HG02973 (cell line): ENCODE measurements around the gene PDRG1.

Experiments
- ATAC-seq: cut with Tn5 transposase; IDR thresholded peaks from one replicate; pipeline ENCODE4 v1.9.1; 2021; ENCODE audit warnings: moderate library complexity; ENCODE audit not compliant: unreplicated experiment

Gene PDRG1

GRCh38 chr20:31967830-31968249, 16.0 kb upstream of the PDRG1 start, which contains the start of gene XKR7:
TSS of gene XKR7 (plus strand) at chr20:31968151. CDS start at chr20:31968176, 25 bp downstream.
- no peak for ATAC-seq

- ATAC-seq = no peak
Observed at GRCh38 chr20:31966991-31967655, 15.3 kb upstream of the PDRG1 start.

GRCh38 chr20:31963889-31964288, 12.0 kb upstream of the PDRG1 start:
- no peak for ATAC-seq

GRCh38 chr20:31962761-31963160, 10.9 kb upstream of the PDRG1 start:
- no peak for ATAC-seq

GRCh38 chr20:31956556-31957526, 5.0 kb upstream of the PDRG1 start:
- no peak for ATAC-seq

GRCh38 chr20:31954500-31954899, 2.7 kb upstream of the PDRG1 start:
- ATAC-seq = no peak

- ATAC-seq = no peak
Observed at GRCh38 chr20:31953556-31954148, 1.8 kb upstream of the PDRG1 start.

- ATAC-seq = no peak
Observed at GRCh38 chr20:31951203-31951529, 680 bp downstream of the PDRG1 start.

GRCh38 chr20:31949877-31950646, 1.8 kb downstream of the PDRG1 start:
- ATAC-seq = no peak

GRCh38 chr20:31948008-31948407, 3.8 kb downstream of the PDRG1 start:
- no peak for ATAC-seq

- ATAC-seq = no peak
Observed at GRCh38 chr20:31945785-31946184, 6.1 kb downstream of the PDRG1 start.

GRCh38 chr20:31945319-31945718, 6.5 kb downstream of the PDRG1 start:
- no peak for ATAC-seq

GRCh38 chr20:31943052-31943471, 8.8 kb downstream of the PDRG1 start:
- ATAC-seq = no peak

- no peak for ATAC-seq
Observed at GRCh38 chr20:31939661-31940060, 12.2 kb downstream of the PDRG1 start.

- ATAC-seq = no peak
Observed at GRCh38 chr20:31937820-31938219, 14.0 kb downstream of the PDRG1 start.

GRCh38 chr20:31936420-31936819, 15.4 kb downstream of the PDRG1 start:
- ATAC-seq = no peak

- no peak for ATAC-seq
Observed at GRCh38 chr20:31934968-31935764, 16.7 kb downstream of the PDRG1 start.

GRCh38 chr20:31934491-31934890, 17.4 kb downstream of the PDRG1 start:
- no peak for ATAC-seq

GRCh38 chr20:31933698-31934097, 18.1 kb downstream of the PDRG1 start:
- no peak for ATAC-seq

- ATAC-seq = no peak
Observed at GRCh38 chr20:31930779-31931178, 21.1 kb downstream of the PDRG1 start.
